LNCAP (cell line): Measurements from ENCODE around the gene NT5C3B.

Experiments used
- TF ChIP-seq, protein P1 (sequence below): fragments of 450-650 bp; IDR thresholded peaks from 2 replicates; pipeline ENCODE4 v1.5.1; 2017; ENCODE audit warnings: mild to moderate bottlenecking

NT5C3B gene

GRCh38 chr17:41777574-41778188 lies 58.4 kb downstream of the NT5C3B start:
- TF ChIP-seq, protein P1, sequence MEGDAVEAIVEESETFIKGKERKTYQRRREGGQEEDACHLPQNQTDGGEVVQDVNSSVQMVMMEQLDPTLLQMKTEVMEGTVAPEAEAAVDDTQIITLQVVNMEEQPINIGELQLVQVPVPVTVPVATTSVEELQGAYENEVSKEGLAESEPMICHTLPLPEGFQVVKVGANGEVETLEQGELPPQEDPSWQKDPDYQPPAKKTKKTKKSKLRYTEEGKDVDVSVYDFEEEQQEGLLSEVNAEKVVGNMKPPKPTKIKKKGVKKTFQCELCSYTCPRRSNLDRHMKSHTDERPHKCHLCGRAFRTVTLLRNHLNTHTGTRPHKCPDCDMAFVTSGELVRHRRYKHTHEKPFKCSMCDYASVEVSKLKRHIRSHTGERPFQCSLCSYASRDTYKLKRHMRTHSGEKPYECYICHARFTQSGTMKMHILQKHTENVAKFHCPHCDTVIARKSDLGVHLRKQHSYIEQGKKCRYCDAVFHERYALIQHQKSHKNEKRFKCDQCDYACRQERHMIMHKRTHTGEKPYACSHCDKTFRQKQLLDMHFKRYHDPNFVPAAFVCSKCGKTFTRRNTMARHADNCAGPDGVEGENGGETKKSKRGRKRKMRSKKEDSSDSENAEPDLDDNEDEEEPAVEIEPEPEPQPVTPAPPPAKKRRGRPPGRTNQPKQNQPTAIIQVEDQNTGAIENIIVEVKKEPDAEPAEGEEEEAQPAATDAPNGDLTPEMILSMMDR, result no peak

GRCh38 chr17:41777157-41777573 lies 58.9 kb downstream of the NT5C3B start:
- TF ChIP-seq, protein P1, result no peak

- TF ChIP-seq, protein P1, result no peak
These were observed 60.4 kb downstream of the NT5C3B start for GRCh38 chr17:41775394-41776226.
